NCI-H146 (cell line): ENCODE results near the gene BMP2K.

Source experiments
- DNase-seq: peaks from one replicate; lab custom pipeline; 2025; lab: John Stamatoyannopoulos, UW

The BMP2K gene

DNA sequence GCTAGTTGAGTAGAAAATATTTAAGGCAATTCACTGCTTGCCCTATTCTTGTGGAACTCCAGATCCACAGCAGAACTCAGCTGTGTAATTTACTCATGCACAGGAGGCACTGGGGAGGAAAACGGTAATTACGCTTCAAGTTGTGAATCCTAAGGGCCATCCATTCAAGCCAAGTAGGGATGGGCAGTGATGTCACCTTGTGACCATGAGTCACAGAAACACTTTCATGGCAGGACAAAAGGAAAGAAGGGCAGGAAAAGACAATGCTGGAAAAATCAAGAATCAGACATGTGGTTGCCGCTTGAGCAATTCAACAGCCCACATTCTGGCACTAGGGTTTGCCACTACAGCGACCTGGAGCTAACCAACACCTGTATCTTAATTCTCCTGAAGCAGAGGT, 161.7 kb downstream of the BMP2K start:
- DNase-seq = peak; percentile 61

- DNase-seq = peak; percentile 32
These were observed 162.3 kb downstream of the BMP2K start for GRCh38 chr4:78938474-78938867.

GRCh38 chr4:78938868-78939666, 162.9 kb downstream of the BMP2K start, which contains the start of gene PAQR3:
TSS of gene PAQR3 (minus strand) at chr4:78939438. CDS start at chr4:78939224, 214 bp downstream.
- DNase-seq = peak; percentile 92

DNA sequence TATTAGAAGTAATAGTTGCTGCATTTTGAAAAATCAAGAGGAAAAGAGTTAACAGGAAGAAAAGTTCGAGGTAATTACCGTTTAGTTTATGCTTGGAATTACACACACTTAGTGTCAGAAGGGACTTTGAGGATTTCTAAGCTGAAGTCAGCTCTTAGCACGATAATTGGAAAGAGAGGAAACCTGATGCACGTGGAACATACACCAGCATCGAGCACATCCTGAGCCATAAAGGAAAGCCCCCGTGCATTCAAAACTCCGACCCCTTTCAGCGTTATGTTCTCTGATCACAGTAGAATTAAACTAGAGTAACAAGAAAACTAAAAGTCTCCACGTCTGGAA, 163.5 kb downstream of the BMP2K start:
- peak; percentile 61 for DNase-seq

- no peak for DNase-seq
These were observed 164.6 kb downstream of the BMP2K start for GRCh38 chr4:78940752-78941151.

- DNase-seq = no peak
These were observed 168.2 kb downstream of the BMP2K start for GRCh38 chr4:78944381-78944780.

DNA sequence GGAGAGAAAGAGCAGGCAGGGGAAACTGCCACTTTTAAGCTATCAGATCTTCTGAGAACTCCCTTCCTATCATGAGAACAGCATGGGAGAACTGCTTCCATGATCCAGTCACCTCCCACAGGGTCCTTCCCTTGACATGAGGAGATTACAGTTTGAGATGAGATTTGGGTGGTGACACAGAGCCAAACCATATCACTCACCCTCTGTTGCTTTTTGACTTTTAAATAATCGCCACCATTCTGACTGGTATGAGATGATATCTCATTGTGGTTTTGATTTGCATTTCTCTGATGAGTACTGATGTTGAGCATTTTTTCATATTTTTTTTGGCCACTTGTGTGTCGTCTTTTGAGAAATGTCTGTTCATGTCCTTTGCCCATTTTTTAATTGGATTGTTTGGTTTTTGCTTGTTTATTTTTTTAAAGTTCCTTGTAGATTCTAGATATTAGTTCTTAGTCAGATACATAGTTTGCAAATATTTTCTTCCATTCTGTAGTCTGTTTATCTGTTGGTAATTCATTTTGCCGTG, 169.6 kb downstream of the BMP2K start:
- DNase-seq = no peak

DNA sequence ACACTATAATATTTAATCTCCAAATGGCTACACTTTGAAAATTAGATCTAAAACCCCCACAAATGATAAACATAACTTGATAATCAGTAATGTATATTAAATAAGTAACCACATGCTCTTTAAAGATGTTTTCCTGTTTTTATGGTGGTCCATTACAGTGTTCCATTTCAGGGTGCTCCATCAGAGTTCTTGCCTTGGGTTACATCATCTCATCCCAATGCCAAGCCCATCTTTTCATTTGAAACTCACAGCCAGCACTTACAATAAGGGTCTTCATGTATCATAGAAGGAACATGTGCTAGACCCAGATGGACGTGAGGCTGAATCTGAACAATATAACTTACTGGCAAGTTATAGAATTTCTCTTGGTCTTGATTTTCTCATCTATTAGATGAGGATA, 173.6 kb downstream of the BMP2K start:
- no peak for DNase-seq

GRCh38 chr4:78951862-78952472, 175.8 kb downstream of the BMP2K start:
- peak; percentile 49 for DNase-seq

DNA sequence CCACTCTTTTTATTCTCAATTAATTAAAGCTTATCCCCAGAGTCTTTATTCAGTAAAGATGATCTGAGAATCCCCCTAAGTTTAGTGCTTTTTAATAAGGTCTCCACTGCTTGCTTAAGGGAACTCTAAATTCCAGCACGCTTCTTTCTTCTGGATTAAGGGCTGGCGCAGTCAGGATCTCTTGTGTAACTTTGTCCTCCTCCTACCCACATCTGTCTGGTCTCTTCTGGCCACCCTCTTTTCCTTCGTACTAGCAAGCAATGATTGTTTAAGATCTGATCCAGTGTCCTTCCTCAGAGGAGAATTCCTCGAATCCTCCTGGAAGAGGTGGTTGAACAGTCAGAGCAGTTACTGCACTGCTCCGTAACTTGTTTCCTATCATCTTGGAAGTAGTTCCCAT, 177.1 kb downstream of the BMP2K start:
- DNase-seq = no peak

DNA sequence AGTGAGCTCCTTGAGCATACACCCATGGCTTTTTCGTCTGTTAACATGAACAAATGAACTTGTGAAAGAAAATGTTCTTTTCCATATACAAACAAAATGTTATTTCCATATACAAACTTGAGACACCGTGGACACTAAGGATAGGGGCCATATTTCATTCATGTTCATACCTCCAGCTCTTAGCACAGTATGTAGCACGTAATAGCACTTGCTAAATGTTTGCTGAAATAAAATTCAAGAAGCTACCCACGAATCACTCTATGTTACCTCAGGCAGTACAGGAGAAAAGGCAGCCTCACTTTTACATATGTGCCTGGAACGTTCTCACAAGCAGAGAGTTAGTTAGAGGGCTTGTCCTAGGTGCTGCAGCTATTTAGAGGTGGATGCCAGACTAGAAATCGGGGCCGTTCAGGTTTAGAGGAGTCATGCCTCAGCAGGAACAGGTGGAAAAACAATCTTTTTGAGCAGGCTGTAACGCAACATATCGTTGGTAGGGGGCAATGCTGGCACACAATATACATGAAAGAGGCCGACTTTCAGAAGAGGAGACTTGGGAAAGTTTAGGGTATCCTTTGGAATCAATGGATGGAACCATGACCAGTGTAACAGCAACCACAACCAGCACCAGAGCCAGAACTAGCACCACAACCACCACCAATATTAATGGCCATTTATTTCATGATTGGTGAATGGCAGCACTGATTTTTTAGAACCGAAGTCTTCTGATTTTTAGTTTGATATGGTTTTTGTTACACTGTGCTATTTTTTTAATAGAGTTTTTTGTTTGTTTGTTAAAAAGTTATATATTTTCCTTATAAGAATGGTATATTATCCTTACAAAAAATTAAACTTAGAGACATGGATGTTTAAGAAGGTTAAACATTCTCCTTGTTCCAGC, 177.9 kb downstream of the BMP2K start:
- DNase-seq = peak; percentile 48

DNA sequence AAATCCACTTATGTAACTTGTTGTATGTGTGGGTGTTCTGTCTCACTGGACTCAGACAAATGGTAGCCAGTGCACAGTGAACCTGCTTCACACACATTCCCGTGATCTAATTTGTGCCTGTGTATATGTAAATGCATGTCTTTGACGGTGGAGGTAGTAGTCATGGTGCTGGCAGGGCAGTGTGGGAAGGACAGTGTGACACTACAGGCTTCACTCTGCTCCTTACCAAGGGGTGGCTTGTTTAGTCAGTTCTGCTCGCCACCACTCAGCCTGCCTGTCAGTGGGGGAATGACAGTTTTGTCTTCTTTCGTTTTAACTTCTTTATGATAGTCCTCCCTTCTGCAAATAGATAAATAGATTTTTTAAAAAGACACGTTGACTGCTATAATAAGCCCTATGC, 180.8 kb downstream of the BMP2K start:
- no peak for DNase-seq

- DNase-seq = no peak
These were observed 184.8 kb downstream of the BMP2K start for GRCh38 chr4:78960926-78961325.
